ENCODE results near the gene HDAC4.

The HDAC4 gene

DNA sequence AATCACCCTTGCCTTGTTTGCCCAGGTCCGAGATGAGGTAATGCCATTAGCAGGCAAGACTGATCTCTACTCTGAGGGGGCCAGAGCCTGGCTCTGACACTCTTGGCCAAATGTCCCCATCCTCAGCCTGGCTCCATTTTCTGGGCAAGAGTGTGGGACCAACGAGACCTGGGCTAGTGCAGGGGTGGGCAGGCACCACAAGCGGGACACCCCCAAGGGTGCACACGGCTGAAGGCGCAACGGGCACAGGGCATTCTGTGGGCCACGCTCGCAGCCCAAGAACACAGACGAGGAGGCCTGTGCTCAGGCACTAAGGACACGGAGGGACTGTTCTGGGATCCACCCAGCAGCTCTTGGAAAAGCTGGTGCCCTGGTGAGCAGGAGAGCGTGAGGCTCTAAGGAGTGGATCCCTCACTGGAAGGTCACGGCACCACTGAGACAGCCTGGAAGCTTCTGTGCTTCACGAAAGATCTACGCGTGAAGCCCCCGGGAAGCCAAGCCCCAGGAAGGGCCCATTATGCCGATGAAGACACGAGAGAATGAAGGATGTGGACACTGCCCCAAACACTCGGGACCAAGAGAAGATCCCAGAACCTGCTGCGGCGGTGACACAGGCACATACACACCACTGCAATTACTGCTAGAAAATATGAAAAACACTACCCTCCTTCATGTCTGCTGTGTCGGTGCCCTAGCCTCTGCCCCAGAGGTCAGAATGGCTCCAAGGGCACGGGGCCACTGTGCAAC, 138.2 kb downstream of the HDAC4 start:
- DNase-seq: no peak

DNA sequence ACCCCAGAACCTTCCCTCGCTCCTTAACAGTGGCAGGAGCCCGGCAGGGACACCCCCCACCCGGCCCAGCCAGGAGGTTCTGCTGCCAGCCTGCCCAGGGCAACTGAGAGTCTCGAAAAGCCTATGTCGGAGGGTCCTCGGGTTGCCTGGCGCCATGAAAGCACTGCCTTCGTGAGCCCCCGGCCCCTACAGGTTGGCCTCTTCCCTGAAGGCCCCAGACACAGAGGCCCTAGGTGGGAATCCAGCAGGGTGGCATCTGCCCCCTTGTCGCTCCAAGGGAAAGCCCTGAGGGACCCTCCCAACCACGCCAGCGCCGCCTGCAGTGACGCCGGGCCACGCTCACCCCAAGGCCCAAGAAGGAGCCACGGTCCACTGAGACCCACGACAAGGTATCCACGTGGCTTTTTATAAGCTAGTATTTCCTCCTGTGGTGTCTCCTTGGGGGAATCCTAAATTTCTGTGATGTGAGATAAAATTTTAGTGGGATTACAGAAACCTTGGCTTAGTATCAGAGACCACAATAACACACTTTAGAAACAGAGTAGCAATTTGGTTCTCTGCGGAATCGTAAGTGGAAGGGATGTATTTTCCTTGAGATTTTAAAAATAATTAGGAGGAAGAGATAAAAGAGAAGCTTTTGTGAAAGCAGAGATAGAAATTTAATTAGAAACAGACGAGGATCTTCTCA, 138.9 kb downstream of the HDAC4 start:
- no peak for DNase-seq

DNA sequence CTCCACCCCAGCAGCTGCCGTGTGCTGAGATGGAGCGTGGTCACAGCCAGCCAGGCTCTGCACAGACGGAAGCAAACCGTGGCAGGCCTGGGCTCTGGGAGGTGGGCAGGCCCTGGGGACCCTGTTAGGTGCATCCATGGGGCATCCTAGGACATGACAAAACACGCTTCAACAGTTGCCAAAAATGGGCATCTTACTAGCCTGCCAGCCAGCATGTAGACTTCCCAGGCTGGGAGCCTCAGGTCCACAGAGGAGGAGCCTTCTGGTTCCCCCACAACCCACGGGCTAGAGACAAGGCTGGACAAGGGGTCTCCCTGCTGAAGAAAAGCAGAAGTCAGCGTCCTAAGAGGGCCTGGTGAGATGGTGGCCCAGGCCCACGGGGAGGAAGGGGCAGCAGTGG, 139.5 kb downstream of the HDAC4 start:
- DNase-seq: no peak

DNA sequence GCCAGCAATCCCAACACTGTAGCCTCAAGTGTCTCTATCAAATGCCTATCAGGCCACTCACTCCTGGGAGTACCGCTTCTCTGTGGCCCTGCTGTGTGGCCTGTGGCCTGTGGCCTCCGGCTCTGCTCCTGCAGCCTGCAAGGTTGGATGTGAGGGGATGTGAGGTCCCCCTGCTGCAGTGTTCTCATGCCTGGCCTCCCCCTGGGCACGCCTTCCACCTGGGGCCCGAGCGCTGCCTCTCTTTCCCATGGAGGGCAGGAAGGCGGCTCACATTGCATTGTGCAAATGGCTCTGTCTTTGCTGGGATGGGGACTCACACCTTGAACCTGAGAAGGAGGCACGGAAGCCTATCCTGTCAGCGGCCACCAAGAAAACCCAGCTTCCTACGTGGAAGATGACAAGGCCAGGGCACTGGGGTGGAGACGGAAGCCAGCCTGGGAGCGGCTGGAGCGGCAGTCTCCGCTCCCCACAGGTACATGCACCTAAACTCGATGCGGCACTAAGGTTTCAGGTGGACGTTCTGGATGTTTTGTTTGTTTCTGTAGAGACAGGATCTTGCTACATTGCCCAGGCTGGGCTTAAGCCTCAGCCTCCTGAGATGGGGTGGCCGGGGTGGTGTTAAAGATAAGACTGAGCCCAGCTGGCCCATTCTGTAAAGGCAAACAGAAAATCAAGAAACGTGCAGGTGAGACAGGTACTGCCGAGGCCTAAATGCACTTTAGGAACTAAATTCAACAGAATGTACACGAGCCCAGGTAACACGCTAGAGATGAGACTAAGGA, 140.1 kb downstream of the HDAC4 start:
- DNase-seq: no peak

DNA sequence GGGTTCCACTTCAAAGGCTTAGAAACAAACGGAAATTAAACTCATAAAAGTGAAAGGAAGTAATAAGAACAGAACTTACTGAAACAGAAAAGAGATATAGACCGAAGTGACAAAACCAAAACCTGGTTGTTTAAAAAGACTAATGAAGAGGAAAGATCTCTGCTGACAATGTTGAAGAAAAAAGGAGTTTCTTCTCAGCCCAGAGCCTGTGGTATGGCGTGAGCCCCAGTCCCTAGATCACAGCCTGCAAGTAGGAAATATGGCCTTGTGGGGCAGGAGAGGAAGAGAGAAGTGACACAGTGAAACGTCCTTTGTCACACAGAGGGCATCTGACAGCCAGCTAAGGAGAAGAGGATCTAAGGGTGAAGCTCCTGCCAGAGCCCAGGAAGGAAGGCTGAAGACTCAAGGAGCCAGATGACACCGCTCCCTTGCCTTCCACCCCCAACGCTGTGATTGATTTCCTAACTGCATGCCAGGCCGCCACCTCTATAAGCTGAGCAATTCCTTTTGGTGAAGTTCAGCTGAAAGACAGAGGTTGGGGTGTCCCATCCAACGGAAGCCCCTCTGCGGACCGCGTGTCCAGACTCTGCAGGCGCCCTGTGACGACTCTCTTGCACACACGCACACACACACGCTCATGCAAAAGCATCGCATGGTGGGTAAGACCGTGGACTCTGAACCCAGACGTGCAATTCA, 141.1 kb downstream of the HDAC4 start:
- no peak for DNase-seq

DNA sequence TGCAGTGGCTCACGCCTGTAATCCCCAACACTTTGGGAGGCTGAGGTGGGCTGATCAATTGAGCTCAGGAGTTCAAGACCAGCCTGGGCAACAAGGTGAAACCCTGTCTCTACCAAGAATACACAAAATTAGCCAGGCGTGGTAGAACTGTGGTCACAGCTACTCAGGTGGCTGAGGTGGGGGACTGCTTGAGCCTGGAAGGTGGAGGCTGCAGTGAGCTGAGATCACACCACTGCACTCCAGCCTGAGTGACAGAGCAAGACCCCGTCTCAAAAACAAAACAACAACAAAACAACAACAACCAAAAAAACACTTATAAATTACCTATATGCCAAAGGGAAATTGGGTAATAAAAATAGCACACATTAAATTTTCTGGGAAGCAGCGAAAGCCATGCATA, 141.6 kb downstream of the HDAC4 start:
- DNase-seq: no peak

DNA sequence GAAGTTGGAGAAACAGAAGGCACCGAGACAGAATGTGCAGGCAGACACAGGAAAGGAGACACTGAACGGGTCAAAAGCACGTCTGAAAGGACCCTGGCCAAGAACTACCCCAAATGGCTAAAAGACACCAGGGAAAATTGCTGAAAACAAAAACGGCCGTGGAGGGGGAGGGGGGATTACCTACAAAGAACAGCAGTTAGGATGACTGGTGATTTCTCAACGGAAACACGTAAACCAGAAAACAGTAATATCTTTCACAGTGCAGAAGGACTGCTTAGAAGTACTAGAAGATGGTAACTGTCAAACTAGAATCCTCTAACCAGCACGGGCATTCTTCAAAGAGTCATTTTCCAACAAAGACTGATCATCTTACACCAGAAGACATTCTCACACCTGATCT, 142.6 kb downstream of the HDAC4 start:
- DNase-seq: no peak

DNA sequence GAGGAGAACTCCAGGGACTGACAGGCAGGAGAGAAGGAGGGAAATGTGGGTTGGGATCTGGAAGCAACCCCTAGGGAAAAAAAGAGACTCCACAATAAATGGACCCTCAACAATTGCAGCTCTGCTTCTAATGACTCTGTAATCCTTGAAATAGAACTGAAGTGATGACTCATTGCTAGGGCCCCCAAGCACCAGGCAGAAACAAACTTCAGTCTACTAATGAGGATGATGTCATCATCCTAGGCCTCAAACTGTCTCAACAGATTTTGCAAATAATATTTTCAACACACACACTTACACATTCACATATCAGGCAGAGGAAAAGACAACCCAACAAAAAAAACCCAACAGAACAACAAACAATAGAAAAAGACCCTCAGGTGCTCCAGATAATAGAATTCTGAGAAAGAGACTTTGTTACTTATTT, 143.3 kb downstream of the HDAC4 start:
- DNase-seq: no peak

DNA sequence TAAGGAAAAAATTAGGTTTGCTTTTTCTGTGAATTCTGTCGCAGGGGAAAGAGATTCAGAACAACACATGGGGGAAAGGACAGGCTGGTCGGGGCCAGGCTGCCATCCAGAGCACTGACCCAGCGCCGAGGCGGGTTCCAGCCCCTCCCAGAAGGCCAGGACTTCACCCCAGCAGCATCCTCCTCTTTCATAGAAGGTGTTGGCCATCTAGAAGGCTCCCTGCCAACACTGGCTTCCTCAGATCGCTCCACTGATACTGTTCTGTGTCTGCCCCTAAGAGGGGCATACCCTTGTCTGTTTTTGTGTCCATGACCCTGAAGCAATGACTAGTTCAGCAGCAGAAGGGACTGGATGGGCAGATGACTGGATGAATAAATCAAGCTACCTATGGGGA, 144.5 kb downstream of the HDAC4 start:
- no peak for DNase-seq

DNA sequence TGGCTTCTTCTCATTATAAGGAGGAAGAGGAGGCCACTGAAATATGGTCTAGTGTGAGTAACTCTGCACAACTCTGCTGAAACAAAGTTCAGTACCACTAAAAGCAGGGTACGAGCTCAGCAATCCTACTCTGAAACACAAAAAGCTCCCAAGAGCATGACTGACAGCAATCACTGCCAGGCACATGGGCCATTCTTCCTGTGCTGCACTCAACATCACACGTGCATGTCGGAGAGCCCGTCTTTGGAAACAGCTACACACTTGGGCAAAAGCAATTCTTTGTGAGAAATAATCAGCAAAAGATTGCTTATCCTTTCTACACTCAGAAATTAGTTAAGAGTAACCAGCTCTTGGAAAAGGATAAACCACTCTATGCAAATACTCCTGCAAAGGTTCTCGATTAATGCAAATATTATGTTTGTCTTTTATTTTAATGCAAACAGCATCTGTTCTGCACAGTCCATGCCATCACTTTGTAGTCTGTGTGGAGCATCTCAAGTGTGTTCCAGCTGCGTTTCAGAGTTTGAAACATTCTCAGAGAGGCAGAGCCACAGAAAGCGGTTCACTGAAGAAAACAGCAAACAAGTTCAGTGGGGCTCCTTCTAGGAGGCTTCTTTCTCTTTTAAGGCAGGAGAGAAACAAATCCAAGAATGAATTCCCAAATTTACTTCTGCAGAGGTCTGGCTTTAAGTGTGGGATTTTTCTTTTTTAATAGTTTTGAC, 145.0 kb downstream of the HDAC4 start:
- no peak for DNase-seq

DNA sequence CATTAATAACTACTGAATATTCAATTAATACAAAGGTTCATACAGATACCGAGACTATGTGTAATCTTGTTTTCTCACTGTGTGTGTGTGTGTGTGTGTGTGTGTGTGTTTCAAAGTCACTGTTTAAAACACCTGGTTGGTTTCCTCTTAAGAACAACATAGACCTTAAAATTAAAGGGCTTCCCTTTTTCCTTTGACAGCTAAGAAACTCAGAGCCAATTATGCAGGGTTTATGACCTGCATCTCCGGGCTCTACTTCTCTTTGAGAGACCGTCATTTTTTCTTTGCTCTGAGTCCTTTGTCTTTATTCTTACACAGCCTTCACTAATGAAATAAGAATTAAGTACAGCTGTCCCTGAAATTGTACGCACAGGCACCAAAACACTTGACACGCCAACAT, 145.6 kb downstream of the HDAC4 start:
- DNase-seq: no peak

DNA sequence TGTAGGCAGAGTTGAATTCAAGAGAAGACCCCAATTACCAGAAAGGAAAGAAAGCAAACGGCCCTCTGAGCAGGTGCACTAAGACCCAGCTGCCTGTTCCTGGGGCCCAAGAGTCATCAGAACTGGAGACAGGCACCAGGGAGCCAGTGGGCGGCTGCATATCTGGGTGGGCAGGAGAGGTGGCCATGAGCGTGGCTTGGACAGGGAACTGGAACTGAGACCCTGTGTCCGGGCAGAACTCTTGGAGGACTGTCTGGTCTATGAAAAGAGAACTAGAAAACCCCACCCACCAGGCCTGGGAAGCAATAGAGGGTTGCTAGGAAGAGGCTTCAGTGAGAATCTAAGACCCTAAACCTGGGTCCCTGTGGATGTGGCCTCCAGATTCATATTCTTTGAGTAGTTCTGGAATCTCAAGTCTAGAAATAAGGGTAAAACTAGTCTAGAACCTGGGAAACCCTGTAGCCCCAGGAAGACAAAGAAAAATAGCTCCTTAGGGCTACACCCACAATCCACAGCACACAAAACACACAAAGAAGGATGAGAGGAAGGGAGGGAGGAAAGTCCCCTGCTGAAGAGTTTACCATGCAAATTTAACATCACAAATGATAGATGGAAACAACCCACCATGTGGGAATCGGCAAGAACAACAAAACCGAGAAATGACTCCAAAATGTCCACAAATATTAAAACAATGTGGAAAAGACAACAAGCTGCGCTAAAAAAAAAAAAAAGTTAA, 147.0 kb downstream of the HDAC4 start:
- DNase-seq: no peak

DNA sequence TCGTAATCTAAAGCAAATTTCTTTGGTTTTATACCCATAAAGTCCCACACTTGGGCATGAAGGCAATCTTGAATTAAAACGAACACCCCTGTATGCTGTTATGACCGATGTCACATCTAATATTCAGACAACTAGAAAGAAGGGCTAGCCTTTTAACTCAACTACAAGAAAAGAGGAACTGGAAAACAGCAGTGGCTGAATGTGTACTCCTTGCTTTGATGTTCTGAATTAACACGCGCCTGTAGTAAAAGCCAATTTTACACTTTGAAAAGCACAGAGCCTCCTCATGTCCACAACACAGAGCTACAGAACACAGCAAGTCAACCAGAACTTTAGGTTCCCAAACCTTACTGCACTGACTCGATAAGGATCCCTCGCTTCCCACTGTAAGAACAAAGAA, 147.6 kb downstream of the HDAC4 start:
- no peak for DNase-seq

DNA sequence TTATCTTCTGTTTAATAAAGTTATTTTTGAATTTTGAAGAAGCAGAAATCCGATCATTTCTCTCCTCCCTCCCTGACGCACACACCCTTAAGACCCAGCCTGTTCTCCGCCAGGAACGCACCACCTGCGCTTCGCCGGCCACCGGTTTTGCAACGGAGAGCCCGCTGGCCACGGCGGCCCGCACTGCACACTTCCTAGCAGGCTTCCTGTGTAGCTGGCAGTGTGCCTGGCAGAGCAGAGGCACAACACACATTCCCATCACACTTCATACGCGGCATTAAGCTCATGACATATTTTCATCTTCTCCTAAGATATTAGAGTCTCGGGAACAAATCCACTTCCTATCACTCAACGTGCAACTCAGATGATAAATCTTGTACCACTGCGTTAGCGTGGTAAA, 148.0 kb downstream of the HDAC4 start:
- DNase-seq: no peak

DNA sequence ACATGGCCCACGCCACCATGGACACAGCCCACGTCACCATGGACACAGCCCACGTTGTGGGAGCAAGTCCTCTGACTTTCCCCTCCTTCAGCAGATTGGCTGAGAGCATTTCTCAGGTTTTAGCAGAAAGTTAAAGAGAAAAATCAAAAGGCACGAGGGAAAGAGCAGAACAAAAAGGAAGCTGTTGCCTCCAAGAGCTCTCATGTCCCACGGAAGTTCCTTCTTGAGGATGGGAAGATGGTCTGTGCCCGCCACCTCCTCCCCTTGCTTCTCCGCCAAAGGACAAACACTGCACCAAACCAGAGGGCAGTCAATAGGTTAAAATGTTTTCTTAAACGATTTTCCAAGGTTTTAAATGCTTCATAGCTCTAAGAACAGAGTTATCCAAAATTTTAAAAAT, 148.4 kb downstream of the HDAC4 start:
- DNase-seq: no peak

DNA sequence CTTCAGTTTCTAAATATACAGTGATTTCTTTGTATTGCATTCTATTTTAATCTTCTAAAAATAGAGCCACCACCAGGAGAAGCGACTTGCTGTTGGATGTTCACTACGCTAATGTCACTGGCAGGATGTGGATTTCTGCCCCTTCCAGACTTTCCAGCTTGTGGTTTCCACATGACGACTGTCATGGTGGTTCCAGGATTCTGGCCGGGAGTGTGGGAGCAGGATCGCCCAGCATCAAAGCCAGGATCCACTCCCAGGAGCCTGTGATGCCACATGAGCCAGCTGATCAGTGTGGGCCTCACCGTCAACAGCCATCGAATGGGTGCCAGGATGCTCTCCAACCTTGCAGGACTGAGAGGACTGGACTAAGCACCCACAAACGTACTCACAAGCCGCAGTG, 148.8 kb downstream of the HDAC4 start:
- no peak for DNase-seq

DNA sequence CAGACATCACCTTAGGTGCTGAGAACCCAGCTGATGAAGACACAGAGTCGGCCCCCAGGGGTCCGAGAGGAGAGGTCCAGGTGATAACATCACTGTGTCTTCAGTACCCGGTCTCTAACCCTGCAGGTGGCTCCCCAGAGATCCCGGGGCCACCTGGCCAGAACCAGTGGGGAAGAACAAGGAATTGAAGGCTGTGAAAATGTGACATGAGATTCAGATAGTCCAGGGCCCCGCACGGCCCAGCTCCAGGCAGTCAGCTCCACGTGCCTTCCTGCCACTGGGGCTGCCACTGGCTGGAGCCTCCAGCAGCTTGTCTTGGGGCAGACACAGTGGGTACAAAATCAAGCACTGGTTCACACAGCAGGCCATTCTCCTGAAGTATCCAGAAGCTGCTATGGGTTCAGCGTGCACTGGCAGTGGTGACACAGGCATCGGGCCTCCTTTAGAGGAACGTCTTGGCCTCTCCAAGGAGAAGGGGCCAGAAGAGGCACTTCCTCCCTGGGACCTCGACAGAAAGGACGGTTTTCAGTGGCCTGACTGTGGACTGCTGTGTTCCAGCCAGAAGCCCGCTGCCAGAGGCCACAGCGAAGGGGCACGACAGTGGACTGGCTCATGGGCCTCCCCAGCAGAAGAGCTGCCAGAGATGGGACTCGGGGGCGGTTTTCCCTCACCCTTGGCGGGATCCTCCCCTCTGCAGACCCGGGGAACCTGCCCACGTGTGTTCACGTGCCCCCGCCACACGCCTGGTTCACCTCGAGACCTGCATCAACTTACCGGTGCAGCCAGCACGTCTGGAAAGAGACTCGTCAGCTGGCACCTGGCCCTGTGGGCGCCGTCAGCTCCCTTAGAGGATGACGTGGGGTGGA, 150.4 kb downstream of the HDAC4 start:
- no peak for DNase-seq

DNA sequence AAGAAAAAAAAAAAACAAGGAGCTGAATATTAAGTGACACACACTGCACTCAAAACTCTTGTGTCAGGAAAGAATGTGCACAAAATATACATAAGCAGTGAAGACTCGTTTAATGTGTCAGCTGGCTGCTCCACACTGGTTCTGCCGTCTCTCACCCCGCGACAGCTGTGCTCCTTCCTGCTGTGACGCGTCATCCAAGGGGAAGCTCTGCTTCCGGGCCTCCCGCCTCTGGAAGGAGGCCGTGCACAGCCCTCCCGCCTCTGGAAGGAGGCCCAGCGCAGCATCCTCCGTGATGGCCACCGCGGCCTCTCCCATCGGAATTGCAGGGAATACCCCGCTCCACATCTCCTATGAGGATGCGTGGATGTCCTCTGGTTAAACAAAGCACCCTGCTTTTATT, 151.0 kb downstream of the HDAC4 start:
- no peak for DNase-seq

DNA sequence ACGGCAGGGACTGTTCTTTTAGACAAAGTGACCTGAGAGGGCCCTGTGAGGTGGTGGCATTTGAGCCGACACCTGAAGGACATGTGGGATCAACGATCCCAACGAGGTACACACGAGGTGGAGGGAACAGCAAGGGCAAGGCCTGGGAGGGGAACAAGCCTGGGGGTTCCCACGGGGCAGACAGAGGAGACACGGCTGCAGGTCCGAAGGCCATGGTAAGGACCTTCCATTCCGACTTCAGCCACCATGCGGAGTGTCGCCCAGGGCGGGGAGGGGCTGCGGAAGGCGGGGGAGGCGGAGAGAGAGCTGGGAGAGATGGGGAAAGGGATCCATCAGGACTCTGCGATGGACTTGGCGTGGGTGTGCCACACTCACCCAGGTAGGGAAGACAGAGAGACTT, 151.8 kb downstream of the HDAC4 start:
- DNase-seq: no peak

DNA sequence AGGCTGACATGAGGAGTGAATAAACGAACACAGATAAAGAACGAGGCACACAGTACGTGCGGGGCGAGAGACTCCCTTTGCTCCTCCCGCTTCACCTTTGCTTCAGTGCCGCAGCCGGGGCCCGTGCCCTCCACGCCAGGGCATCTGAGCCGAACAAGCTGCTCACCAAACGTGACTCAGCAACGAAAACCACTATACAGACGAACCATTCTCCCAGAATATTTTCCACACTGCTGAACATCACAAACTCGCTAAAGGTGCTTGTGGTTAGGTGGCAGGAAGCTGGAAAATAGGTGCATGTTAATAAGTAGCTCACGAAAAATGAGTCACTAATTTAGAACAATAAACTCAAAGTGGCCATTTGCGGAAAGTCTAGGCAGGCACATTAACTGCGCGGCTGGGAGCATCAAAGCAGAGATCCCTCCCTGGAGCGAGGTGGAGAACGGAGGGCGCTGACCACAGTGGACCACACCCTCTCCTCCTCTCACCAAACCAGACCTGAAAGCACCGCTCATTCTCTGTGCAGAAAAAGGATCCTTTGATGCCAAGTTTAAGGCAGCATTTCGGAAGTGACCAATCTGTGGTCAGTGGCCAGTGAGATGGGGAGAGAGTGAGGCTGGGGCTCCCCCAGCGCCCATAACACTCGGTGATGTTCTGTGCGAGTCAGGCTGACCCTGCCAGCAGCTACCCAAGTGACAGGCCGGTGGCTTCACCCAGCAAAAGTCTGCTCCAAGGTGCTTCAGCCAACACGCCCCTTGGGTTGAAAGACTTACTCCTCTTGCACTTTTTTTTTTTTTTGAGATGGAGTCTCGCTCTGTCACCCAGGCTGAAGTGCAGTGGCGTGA, 153.2 kb downstream of the HDAC4 start:
- no peak for DNase-seq
